Fibroblast of pulmonary artery (primary cell): ENCODE data around the gene TJP3.

ENCODE experiments used
- DNase-seq: peaks from one replicate; pipeline ENCODE4 v3.0.0-alpha.2; 2010; ENCODE audit warnings: low read depth
- H3K4me3 ChIP-seq: replicated peaks from 2 replicates; pipeline ENCODE4 v1.5.1; 2011; ENCODE audit warnings: low read depth, mild to moderate bottlenecking, control low read depth, low read length, moderate library complexity
- TF ChIP-seq, protein P1 (sequence below): IDR thresholded peaks from 2 replicates; pipeline ENCODE4 v1.5.1; 2011; ENCODE audit warnings: mild to moderate bottlenecking, control low read depth, low read length, inconsistent platforms; ENCODE audit errors: missing control alignments

TJP3 gene, protein sequence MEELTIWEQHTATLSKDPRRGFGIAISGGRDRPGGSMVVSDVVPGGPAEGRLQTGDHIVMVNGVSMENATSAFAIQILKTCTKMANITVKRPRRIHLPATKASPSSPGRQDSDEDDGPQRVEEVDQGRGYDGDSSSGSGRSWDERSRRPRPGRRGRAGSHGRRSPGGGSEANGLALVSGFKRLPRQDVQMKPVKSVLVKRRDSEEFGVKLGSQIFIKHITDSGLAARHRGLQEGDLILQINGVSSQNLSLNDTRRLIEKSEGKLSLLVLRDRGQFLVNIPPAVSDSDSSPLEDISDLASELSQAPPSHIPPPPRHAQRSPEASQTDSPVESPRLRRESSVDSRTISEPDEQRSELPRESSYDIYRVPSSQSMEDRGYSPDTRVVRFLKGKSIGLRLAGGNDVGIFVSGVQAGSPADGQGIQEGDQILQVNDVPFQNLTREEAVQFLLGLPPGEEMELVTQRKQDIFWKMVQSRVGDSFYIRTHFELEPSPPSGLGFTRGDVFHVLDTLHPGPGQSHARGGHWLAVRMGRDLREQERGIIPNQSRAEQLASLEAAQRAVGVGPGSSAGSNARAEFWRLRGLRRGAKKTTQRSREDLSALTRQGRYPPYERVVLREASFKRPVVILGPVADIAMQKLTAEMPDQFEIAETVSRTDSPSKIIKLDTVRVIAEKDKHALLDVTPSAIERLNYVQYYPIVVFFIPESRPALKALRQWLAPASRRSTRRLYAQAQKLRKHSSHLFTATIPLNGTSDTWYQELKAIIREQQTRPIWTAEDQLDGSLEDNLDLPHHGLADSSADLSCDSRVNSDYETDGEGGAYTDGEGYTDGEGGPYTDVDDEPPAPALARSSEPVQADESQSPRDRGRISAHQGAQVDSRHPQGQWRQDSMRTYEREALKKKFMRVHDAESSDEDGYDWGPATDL

DNA sequence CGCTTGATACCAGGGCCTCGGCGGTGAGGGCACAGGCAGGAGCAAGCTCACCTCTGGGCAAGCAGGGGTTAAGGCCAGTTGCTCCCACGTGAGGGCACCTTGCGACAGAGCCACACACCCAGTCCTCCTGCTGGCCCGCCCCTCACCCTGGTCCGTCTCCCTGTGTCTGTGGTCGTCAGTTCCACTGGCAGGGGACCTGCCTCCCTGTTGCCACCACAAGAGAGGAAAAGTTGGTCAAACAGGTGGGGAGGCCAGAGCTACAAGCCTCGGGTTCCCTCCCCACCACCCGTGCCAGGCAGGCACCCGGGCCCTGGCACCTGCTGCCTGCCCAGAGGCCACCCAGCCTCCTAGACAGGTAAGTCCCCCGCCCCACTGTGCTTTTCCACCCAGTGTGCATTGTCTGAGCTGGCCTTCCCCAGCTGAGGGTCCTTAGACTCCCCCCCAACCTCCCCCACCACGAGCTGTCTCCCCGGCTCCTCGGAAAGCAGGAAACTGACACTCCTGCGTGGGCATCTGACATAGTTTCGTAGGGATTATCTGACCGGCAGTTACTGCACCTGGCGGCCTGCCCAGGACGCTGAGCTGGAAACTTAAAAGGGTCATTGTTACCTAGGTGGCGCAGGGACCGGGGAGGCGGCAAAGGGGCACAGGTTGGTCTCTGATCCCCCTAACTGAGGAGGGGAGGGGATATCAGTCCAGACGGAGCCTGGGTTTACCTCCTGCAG, at the start of gene TJP3:
Gene TJP3, plus strand, starts transcription at position 178 of the 725 bp plus-strand sequence. CDS start 20,049 bp downstream, outside the sequence.
- H3K4me3 ChIP-seq: no peak within 1 kb of the TSS
- TF ChIP-seq, protein P1, sequence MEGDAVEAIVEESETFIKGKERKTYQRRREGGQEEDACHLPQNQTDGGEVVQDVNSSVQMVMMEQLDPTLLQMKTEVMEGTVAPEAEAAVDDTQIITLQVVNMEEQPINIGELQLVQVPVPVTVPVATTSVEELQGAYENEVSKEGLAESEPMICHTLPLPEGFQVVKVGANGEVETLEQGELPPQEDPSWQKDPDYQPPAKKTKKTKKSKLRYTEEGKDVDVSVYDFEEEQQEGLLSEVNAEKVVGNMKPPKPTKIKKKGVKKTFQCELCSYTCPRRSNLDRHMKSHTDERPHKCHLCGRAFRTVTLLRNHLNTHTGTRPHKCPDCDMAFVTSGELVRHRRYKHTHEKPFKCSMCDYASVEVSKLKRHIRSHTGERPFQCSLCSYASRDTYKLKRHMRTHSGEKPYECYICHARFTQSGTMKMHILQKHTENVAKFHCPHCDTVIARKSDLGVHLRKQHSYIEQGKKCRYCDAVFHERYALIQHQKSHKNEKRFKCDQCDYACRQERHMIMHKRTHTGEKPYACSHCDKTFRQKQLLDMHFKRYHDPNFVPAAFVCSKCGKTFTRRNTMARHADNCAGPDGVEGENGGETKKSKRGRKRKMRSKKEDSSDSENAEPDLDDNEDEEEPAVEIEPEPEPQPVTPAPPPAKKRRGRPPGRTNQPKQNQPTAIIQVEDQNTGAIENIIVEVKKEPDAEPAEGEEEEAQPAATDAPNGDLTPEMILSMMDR: no peak

DNA sequence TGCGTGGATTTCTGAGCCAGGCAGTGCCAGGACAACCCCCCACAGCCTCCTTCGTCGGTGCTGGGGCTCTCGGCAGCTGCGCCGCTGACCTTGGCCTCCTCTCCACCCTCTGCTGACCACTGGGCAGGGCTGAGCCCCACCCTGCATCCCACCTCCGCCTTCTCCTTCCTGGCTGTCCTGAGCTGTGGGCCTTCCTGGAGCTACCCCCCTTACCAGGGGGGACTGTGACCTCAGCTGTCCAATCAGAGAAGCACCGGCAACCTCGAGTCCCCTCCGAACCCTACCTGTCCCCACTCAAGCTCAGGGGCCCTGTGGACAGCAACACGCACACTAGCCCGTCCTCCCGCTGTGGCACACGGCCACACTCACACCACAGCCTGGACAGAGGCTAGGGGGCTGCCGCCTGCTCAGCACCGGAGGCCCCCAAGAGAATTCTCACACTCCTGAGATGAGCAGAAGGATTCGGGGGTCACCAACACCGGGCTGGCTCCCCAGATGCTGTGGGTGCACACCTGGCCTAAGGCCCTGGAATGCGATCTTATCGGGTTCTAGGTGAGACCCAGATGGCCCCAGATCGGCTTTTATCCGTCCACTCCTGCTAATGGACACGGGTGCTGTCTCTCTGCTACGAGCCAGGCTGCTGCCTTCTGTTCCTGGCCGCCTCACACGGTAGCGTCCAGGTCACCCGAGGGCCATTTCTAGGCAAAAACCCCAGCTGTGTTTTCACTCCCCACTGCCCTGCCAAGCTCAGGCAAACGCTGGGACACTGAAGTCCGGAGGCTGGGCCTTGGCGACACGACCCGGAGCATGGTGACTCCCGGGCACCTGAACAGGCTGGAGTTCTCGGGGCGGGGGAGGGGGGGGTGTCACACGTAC, 49.1 kb upstream of the TJP3 start:
- DNase-seq: no peak
- no peak overlapping the region for H3K4me3 ChIP-seq
- TF ChIP-seq, protein P1: no peak

More for the DNA sequence above, at the start of gene TJP3:
- no peak for DNase-seq

DNA sequence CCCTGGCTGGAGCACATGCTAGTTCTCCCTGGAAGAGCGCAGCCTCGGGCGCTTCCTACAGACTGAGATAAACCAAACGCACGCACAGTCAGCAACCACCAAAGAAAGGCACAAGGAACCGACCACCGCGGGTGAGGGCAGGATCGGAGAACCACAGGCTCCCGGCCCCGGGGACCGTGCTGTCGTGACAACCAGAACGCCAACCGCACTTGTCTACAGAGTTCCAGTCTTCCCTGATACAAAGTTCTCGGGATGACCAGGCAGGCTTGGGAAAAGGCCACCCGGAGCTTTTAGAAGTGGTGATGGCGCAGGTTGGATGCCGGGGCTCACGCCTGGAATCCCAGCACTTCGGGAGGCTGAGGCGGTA, 48.5 kb upstream of the TJP3 start:
- DNase-seq: no peak
- TF ChIP-seq, protein P1: no peak
- no peak overlapping the region for H3K4me3 ChIP-seq

DNA sequence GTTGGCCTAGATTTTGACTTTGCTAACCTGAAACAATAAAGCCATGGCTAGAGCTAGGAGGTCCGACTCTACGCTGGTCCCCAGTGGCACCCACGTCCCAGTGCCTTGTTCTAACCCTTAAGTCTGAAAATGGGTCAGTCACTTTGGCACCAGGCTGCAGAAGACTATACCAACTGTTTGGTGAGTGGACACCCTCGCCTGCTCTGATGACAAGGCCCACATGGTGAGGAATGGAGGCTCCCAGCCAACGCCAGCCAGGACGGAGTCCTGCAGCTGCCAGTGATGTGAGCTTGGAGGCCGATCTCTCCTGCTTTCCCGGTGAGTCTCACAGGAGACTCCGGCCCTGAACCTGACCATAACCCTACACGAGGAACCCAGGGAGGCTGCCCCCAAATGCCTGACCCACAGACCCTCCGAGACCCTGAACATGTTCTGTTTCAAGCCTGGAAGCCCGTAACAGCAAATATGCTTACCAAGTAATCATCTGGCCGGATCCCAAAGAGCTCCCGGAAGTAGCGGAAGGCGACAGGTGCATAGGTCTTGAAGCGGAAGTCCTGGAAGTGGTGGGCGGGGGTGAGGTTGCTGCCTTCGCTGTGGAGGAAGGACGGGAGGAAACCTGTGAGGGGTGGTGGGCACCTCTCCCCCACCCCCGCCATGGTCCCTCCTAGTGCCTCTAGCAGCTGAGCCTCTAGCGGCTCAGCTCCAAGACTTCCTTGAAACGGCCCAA, 47.5 kb upstream of the TJP3 start:
- H3K4me3 ChIP-seq: no peak overlapping the region
- TF ChIP-seq, protein P1: no peak
- DNase-seq: no peak

DNA sequence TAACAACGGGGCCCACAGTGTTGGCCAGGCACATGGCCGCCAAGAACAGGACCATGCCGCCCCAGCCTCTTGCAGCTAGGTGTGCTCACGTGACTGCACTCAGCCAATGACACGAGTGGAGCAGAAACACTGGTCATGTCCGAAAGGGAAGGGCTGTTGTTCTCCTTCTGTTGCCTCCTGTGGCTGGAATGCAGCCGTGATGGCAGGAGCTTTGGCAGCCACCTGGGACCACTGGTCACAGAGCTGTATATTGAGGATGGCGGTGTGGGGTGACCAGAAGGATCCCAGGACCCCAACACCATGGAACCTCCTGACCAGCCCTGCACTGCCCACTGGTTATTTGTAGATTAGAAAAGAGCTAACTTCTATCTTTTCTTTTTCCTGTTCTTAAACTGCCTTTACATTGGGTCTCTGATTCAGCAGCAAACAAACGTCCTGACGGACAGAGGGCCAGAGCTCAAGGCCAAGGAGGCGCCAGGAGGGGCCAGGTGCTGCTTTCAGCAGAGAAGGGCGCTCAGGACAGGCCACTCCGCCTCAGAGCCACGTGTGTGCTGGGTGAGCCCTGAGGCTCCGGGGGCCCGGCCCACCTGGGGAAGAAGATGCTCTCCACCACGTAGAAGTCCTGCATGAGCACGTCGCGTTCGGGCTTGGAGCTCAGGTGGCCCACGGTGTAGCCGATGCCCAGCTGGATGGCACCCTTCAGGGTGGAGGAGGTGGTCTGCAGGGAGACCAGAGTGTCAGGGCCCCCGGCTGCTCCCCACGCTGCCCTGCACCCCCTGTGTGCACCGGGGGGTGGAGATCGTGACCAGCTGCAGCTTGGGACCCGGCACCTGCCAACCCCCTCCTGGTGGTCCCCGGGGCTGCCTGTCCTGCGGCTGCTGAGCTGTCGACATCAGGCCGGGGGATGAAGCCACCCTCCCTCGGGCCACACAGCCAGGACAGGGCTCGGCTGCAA, 46.6 kb upstream of the TJP3 start:
- TF ChIP-seq, protein P1: no peak
- DNase-seq: no peak
- no peak overlapping the region for H3K4me3 ChIP-seq
